GM21576 (cell line): ENCODE results near the gene HS6ST1.

Experiments
- ATAC-seq: cut with Tn5 transposase; IDR thresholded peaks from one replicate; pipeline ENCODE4 v1.9.1; 2021; ENCODE audit warnings: mild to moderate bottlenecking, moderate library complexity; ENCODE audit not compliant: unreplicated experiment

Gene HS6ST1

DNA sequence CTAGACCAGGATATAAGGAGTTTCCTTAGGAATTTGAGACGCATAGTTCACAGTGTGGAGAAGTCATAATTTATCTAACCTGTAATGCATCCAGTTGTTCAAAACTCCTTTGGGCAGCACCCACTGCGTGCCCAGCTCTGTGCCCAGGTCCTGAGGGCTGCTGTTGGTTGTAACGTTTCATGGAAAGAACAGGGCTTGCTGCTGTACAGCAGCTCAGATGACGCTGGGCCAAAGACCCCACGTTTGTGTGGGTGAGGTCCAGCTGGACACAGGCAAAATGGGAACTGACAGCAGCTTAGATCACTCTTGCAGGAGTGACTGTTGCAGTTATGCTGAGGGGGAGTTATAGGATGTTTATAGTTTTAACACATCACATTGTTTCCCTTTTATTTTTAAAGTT, 30.0 kb upstream of the HS6ST1 start:
- ATAC-seq = no peak

DNA sequence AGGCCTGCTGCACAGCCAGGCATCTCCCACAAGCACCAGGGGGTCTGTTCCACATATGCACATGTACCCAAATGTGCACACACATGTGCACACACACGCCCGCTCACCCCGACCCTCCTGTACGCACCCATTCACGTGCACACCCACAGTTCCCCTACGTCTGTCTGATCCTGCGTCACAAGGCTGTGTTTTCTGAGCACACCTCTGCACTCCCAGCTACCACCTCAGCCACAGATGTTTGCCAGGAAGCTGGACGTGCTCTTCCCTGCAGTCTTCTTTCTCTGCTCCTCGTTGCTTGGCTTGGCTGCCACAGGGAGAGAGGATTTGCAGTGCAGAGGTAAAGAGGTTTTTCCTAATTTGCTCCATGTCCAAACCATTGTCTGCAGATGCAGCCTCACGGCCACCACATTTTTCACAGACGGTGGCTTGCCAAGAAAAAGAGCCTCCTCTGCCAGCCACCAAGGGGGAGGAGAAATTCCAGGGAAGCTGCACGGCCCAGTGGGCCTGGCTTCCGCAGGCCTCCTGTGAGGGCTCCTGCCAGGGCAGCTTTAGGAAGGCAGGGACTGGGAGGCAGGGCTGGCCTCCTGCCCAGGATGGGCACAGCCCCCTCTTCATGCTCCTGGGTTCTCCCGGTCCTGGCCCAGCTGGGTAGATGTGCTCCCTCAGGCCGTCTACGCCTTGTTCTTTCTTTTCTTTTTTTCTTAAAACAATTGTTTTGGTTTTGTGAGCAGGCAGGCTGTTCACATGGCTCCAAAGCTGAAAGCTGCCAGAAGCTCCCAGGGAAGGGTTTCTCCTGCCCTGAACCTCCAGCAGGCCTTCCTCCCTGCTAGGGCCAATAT, 29.3 kb upstream of the HS6ST1 start:
- ATAC-seq = no peak

DNA sequence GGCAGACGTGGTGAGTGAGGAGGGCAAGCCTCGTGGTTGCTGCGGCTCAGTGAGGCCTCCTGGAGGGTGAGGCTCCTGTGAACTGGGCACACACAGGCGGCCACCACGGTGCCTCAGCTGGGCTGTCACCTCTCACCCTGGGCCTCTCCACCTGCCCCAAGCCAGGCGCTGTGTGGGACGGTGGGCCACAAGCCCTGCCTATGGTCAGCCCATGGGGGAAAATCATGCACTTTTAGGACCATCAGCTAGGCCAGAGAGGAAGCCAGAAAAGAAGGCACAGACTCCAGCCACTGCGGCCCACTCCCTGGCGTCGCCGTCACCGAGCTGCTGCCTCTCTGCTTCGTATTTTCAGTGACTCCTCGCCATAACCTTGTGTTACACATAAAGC, 28.5 kb upstream of the HS6ST1 start:
- ATAC-seq = no peak

DNA sequence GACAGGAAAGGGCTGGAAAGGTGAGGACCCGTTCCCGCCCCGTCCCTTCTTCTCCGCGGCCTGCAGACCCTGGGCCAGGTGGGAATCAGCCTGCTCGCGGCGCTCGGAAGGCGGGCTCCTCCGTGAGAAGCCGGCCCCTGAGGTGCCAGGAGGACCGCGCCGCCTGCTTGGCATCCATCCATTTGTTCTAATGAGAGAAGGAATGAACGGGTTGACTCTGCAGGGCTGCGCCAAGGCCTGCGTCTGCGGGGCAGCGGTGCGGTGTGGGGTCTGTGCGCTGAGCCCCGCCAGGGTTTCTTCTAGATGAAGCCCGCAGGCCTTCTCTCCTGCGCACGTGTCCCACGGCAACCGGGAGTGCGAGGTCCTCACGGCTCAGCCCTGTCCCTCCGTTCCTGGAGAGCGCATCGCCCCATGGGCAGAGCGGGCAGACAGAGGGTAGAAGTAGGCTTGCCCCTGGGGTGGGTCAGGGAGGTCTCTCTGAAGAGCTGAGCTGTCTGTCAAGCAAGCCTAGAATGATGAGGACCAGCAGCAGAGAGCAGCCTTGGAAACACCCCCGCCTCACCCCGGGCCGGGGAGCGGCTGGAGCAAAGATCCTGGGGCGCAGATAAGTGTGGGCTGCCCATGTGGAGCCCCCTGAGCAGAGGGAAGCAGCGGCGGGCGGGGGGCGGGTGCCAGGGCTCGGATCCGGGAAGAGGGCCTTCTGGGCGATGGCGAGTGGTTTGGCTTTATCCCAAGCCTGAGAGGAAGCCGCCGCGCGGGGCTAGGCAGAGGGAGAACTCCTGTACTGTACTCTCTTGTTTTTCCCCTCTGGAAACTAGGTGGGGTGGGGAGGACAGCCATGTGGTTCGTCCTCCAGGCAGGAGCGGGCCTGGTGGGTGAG, 27.9 kb upstream of the HS6ST1 start:
- no peak for ATAC-seq

DNA sequence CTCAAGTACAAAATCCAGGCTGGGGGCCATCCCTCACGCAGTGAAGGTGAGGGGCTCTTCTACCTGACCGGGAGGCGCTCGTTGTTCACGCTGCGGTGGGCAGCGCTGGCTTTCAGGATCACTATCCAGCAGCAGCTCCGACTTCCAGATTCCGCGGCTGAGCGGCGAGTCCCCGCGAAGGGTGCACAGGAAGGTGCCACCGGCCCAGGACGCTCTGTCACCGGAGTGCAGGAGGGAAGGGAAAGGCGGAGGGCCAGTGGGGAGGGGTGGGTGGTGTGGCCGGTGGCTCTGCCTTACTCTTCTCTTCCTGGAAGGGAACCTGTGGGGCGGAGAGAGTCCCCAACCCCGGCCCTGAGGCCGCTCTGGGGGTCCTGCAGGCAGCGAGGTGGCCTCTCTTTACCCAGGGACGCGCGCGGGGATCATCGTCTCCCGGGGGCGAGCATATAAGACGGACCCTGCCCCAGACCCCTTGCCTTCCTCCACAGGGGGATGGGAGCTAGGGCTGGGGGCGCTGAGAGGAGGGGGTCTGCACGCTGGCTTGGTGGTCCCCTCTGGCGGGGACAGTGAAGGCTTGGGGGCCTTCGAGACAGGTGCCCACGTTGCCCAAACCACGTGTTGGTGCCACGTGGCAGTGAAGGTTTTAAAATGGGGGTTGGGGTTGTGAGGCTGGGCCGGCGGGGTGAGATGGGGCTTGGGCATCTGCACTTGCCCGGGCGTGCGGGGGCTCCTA, 26.9 kb upstream of the HS6ST1 start:
- ATAC-seq = no peak

DNA sequence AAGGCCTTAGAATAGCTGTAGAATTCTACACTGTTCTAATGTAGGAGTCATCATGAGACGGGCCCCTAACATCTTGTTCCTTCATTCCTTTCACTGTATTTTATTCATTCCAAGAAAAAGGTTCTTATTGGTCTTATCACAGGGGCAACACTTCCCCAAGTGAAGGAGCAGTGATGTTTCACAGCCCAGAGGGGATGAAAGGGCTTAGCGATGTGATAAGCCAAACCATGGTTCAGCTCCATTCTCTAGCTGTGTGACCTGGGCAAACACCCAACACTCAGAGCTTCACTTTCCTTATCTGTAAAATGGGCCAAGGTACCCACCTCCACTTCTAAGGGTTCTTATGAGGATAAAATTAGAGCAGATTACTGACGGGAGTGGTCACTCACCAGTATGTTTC, 25.4 kb upstream of the HS6ST1 start:
- no peak for ATAC-seq

DNA sequence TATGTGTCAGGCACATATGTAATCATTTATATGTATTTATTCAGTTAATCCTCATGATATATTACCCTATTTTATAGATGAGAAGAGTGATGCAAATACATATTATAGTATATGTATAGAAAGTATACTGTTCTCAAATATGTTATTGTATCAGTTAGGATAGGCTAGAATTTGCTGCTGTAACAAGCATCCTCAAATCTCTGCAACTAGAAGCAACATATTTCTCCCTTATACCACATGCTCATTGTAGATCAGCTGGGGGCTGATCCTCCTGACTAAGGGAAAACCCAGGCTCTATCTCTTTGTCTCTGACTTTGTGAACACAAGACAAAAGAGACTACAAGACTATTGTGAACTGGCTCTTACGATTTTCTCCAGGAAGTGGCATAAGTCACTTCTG, 24.8 kb upstream of the HS6ST1 start:
- no peak for ATAC-seq

DNA sequence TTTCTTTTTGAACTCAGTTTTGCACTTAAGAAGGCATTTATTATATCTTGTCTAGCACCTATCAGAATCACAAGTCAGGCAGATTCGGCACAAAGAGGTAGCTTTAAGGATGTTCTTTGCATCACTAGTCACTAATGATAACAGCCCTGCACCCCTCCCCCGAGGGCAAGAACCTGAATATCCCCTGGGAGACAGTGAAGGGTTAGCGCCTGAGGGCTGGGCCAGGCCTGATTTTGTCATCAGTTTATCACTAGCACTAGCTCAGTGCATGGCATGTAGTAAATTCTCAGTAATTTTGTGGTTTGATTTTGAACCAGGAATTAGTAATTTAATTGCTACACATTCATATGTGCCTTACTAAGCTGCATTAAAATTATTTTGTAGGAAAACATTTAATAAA, 23.9 kb upstream of the HS6ST1 start:
- ATAC-seq = no peak

DNA sequence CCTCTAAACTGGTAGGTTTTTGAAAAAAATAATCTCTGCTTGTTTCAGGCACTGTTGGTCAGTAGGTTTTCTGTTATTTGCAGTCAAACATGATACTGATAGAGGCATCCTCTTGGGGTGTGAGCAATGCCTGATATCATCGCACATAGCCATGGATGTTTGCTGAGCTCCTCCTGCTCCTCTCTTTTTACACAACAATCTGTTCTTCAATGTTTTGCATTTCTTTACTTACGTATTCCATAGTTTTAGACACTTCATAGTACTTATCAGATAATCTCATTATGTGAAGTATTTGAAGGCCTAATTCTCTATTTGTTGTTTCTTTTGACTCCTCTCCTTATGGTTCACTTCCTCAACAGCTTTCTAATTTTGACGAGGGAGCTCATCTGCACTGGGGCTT, 23.0 kb upstream of the HS6ST1 start:
- no peak for ATAC-seq

DNA sequence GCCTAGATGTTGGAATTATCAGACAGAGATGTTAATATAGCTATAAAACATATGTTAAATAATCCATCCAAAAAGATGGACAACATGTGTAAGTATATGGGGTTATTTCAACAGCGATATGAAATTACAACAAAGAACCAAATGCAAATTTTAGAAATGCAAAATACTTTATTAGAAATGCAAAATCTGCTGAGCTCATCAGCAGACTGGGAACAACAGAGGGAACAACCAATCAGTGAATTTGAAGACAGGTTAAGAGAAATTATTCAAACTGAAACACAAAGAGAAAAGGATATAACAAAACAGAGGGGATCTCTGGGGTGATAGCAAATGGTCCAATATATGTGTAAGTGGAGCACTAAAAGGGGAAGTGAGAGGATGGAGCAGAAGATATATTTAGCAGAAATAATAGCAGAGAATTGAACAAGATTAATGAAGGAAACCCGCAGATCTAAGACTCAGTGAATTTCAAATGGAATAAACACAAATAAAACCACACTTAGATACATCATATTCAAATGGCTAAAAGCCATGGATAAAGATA, 13.5 kb upstream of the HS6ST1 start:
- ATAC-seq = no peak

DNA sequence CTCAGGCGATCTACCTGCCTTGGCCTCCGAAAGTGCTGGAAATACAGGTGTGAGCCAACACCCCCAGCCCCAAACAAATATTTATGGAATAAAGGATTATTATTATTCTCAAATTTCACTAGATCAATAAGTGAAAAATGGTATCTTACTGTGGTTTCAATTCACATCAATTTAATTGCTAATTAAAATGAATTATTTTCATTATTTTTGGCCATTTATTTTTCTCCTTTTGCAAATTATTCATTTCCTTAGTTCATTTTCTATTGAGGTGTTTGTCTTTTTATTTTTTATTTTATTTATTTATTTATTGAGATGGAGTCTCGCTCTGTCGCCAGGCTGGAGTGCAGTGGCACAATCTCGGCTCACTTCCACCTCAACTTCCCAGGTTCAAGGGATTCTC, 11.9 kb upstream of the HS6ST1 start:
- ATAC-seq = no peak

DNA sequence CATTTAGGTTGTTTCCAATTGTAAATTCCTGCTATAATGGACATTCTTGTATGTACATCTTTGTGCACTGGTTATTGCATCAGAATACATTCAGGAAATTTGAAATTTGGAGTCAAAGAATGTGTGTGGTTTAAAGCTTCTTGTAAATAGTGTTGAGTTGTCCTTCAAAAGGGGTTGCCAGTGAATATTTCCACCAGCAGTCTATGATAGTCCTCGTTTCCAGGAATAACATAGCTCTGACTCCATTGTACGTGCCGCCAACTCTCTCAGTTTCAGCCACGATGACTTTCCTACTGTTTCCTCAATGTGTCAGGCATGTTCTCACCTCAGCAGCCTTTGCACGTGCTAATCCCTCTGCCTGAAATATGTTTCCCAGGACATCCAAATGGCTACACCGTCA, 10.9 kb upstream of the HS6ST1 start:
- ATAC-seq = no peak

DNA sequence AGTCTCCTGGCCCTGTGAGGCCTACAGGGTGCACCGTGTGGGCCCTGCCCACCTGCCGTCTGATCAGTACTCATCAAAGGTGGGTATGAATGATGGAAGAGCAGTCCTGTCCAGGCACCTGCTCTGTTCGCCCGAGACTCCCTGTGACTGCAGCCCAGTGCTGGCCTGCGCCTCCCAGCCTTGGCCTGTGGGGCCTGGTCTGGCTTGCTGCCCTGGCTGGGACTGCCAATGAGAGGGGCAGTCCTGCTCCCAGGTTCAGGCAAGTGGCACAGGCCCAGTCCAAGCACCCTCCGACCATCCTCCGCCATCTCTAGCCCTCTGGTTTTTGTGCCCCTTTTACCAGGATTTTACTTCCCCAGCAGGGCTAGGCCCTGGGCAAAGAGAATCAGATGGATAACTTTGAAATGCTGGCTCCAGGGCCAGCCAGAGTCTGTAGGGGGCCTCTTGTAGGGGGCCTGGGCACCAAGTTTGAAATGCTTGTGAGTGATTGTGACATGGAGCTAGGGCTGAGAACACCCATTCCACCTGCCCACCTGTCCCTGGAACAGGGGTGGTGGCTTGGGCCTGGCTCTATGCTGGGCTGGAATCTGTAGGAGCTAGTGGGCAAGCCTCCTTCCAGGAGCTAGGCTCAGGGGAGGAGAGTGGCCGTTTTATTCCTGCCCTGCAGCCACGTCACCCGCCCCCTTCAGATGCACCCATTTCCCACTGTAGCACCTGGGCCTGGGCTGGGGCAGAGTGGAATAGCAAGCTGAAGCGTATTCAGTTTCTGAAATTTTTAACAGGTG, 8.7 kb upstream of the HS6ST1 start:
- no peak for ATAC-seq

DNA sequence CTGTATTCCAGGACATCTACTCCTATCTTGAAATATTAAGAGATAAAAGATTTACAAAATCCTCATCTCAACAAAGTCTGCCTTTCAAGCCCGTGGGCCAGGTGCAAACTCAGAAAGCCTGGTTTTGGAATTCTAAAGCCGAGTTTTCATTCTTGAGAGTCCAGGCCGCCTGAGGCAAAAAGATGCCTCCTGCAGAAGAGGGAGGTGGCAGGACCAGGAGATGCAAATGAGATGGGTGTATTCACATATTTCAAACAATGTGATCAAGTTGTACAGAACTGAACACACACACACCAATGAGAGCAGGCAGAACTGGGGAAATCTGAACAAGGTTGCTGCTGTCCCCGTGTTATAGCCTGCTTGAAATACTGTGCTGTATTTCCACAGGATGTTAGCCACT, 7.7 kb upstream of the HS6ST1 start:
- ATAC-seq = no peak

DNA sequence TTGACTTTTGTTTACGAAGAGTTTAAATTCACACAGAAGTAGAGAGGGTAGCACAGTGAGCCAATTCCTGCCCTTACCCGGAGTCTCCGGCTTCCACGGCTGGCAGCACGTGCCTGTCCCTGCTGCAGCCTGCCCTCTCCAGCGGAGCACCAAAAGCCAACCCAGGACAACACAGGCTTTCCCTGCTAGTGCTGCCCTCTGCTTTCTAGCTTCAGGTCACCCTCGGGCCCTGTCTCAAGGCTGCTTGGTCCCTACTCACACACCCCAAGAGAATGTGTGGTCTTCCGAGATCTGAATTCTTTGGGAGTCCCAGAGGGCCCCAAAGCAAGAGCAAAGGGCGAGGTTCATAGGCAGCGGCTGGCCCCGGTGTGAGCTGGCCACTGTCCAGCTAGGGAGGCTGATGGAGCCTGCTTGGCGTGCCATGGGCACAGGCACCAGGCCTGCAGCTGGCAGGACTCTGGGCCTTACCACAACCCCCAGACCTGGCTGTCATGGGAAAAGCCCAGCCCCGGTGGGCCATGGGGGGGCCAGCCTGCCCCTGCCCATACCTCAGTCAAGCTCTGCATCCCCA, 7.0 kb upstream of the HS6ST1 start:
- ATAC-seq = no peak

DNA sequence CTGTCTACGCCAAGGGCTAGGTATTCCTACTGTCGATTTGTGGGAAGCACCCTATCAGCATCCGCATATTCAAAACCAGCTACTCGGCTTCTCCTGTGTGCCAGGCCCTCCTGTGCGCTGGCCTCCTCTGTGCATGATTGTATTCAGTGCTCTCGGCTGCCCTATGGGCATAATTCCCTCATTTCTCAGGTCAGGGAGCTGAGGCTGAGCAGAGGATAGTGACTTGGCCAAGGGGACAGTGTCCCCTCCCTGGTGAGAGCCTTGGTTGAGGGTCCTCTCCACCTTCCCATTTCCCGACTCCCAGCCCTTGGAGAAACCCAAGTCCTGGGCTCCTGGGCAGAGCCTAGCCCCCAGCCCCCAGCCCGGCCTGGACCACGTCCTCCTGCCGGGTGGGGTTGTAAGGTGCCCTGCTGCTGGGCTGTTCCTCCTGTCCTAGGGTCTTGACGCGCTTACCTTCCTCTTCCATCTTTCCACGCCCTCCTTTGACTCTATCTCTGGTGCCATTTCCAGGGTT, 6.3 kb upstream of the HS6ST1 start:
- ATAC-seq = no peak

DNA sequence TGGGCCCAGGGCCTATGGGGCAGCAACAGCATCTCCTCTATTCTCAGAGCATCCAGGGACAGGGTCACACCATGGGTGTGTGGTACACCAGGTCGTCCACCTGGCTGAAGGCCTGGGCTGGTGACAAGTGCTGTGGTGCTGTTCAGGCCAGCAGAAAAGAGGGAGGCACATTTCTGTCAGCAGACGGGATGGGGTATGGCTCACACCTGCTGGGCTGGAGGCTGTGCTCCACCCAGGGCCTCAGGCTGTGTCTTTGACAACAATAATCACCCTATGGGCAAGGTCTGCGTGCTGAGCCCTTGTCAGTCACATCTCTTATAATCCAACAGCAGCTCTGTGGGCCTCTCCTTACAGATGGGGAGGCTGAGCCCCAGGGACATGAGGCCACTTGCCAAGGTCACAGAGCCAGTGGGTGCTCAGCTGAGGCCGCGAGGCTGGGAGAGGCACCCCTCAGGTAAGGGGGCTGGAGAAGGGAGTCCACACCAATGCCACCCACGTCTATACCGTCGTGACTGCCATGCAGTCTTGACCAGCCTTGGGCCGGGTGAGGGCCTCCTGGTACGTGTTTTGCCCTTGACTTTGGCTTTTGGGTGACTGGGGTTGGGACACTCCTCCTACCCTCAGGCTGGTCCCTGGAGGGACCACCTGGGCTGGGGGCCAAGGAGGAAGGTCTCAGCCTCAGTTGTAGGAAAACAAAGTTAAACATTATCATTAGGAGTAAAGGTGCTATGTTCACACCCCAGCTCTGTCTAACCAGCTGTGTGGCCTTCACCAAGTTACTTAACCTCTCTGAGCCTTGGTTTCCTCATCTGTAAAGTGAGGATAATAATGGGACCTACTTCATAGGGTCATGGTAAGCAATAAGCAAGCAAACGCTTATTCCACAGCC, 5.6 kb upstream of the HS6ST1 start:
- ATAC-seq = no peak

DNA sequence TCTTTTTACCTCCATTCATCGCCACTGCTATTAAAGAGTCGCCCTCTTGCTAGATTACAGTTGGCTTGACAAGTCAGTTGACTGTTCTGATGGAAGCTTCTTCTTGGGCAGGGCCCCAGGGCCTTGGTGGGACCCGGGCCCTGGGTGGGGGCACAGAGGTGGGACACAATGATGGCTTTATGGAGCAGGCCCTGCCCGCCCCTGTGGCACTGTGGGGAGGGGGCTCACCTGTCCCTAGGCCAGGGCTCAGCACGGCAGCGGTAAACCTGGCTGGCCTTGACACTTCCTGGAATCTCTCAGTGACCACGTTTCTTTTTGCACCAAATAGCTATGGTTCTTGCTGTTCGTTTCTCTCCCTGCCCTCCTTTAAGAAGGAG, 4.9 kb upstream of the HS6ST1 start:
- no peak for ATAC-seq
